SU-DHL-6 (cell line): Measurements from ENCODE around the gene USP16.

Experiments
- H2AFZ ChIP-seq: fragments of 200-600 bp; sonication (generic); 2 replicates; pipeline ENCODE4 v1.6.1; 2014; ENCODE audit warnings: low read depth, mild to moderate bottlenecking, moderate library complexity, mixed read lengths, antibody characterized with exemption, low read length; ENCODE audit not compliant: severe bottlenecking
- H3F3A ChIP-seq: fragments of 200-600 bp; shearing (Covaris generic); 2 replicates; pipeline ENCODE4 v1.6.0; 2016; ENCODE audit warnings: antibody characterized with exemption, mild to moderate bottlenecking; ENCODE audit not compliant: insufficient read depth
- H3K27ac ChIP-seq: fragments of 200-600 bp; sonication (generic); 2 replicates; pipeline ENCODE4 v1.5.1; 2016; ENCODE audit warnings: low read depth, mild to moderate bottlenecking, low read length, moderate library complexity, mixed read lengths
- H3K27me3 ChIP-seq: fragments of 200-600 bp; sonication (generic), shearing (Covaris generic); 2 replicates; pipeline ENCODE4 v1.6.0; 2014; ENCODE audit warnings: mild to moderate bottlenecking, low read length
- H3K36me3 ChIP-seq: fragments of 200-600 bp; sonication (generic); 2 replicates; pipeline ENCODE4 v1.6.1; 2014; ENCODE audit warnings: mild to moderate bottlenecking, low read length, mixed read lengths
- H3K4me2 ChIP-seq: fragments of 300-600, 200-600 bp; shearing (Covaris generic), sonication (generic); 2 replicates; pipeline ENCODE4 v1.6.0; 2014; ENCODE audit warnings: low read length, low read depth, mild to moderate bottlenecking; ENCODE audit not compliant: poor library complexity, severe bottlenecking
- H3K4me3 ChIP-seq: fragments of 200-600 bp; sonication (generic); 2 replicates; pipeline ENCODE4 v1.5.1; 2014; ENCODE audit warnings: antibody characterized with exemption, low read length, mild to moderate bottlenecking, mixed read lengths; ENCODE audit not compliant: insufficient read depth, poor library complexity, severe bottlenecking
- H3K79me2 ChIP-seq: fragments of 200-600 bp; sonication (generic); 2 replicates; pipeline ENCODE4 v1.6.1; 2014; ENCODE audit warnings: mild to moderate bottlenecking, low read length, moderate library complexity; ENCODE audit not compliant: insufficient read depth
- H3K9ac ChIP-seq: fragments of 200-600 bp; sonication (generic); 2 replicates; pipeline ENCODE4 v1.7.0; 2014; ENCODE audit warnings: mild to moderate bottlenecking, low read length
- H3K9me2 ChIP-seq: fragments of 200-600 bp; sonication (generic); replicated peaks from 2 replicates; pipeline ENCODE4 v1.6.1; 2014; ENCODE audit warnings: low read length; ENCODE audit not compliant: insufficient read depth
- H3K9me3 ChIP-seq: fragments of 200-600 bp; sonication (generic); 2 replicates; pipeline ENCODE4 v1.6.1; 2014; ENCODE audit warnings: low read length, mixed read lengths; ENCODE audit not compliant: insufficient read depth
- H4K20me1 ChIP-seq: fragments of 200-600 bp; sonication (generic); 2 replicates; pipeline ENCODE4 v1.6.1; 2014; ENCODE audit warnings: low read depth, mild to moderate bottlenecking, antibody characterized with exemption, low read length, moderate library complexity, mixed read lengths
- EZH2phosphoT487 ChIP-seq: fragments of 200-600 bp; sonication (generic), shearing (Covaris generic); conservative IDR thresholded peaks from 2 replicates; pipeline ENCODE4 v1.6.1; 2018; ENCODE audit warnings: mild to moderate bottlenecking, antibody characterized with exemption, low read length, moderate library complexity, mixed read lengths
- TF ChIP-seq, protein P1 (sequence below): fragments of 200-600 bp; sonication (generic); IDR thresholded peaks from one replicate; pipeline ENCODE4 v1.5.1; 2017; ENCODE audit warnings: antibody characterized with exemption, mild to moderate bottlenecking, low read length, moderate library complexity; ENCODE audit not compliant: insufficient read depth, poor library complexity, severe bottlenecking

USP16 gene

DNA sequence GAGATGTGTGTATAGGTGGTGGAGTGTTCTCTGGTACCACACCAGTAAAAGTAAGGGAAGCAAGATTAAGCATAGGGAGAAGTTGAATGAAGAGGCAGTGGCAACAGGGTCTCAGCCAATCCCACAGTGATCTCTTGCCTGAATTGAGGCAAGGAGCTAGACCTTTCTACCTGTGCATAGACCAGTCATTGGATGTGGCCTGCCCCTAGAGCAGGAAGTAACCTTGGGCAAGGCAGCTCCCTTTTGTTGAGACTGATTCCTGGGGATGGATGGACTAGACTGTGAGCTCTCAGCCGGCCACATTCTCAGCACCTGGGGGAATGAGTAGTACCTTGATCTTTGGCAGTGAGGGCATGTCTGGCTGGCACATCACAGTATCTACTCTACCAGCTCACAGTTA lies 6.4 kb downstream of the USP16 start:
- peaks cover 34% of the 10 kb centered on the region for H3K36me3 ChIP-seq
- H3K9me2 ChIP-seq = no peaks in the 10 kb centered on the region
- no peaks in the 10 kb centered on the region for H3K27me3 ChIP-seq
- 0 out of 2 replicates have a peak, but pooled peaks cover 4% of the 10 kb centered on the region for H3F3A ChIP-seq
- no peak overlapping the region for H3K4me2 ChIP-seq
- H3K79me2 ChIP-seq = peaks cover 43% of the 10 kb centered on the region
- no peak overlapping the region for H3K27ac ChIP-seq
- TF ChIP-seq, protein P1, sequence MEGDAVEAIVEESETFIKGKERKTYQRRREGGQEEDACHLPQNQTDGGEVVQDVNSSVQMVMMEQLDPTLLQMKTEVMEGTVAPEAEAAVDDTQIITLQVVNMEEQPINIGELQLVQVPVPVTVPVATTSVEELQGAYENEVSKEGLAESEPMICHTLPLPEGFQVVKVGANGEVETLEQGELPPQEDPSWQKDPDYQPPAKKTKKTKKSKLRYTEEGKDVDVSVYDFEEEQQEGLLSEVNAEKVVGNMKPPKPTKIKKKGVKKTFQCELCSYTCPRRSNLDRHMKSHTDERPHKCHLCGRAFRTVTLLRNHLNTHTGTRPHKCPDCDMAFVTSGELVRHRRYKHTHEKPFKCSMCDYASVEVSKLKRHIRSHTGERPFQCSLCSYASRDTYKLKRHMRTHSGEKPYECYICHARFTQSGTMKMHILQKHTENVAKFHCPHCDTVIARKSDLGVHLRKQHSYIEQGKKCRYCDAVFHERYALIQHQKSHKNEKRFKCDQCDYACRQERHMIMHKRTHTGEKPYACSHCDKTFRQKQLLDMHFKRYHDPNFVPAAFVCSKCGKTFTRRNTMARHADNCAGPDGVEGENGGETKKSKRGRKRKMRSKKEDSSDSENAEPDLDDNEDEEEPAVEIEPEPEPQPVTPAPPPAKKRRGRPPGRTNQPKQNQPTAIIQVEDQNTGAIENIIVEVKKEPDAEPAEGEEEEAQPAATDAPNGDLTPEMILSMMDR = no peak
- no peaks in the 10 kb centered on the region for H3K9me3 ChIP-seq
- no peak overlapping the region for H3K9ac ChIP-seq
- H4K20me1 ChIP-seq = peaks cover 7% of the 10 kb centered on the region; the same call in 1 of the 2 replicates
- H2AFZ ChIP-seq = no peak overlapping the region
- no peak overlapping the region for H3K4me3 ChIP-seq

DNA sequence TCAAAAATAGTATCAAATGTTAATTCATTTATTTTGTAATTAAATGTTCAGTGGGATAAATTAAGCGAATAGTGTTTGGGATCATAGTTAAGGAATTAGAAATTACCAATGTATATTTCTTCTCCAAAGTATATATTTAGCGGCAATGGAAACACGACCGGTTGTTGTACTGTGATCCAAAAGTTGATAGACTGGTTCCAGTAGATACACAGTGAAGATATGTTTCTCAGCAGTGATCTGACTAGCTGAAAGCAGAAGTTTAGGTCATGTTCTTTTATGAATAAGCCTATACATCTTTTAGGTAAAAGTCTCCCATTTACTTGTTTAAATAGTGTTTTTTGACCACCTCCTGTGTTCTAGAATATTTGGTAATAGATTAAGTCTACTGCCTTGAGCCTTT lies 8.8 kb downstream of the USP16 start:
- Histone ChIP-seq H3K27ac (no peak overlapping the region), H3K27me3 (no peaks in the 10 kb centered on the region), H3K36me3 (peaks cover 50% of the 10 kb centered on the region), H3F3A (no peaks in the 10 kb centered on the region), H3K9me2 (no peaks in the 10 kb centered on the region), H3K9me3 (no peaks in the 10 kb centered on the region), H3K4me3 (no peak overlapping the region), H4K20me1 (no peaks in the 10 kb centered on the region), H3K9ac (no peak overlapping the region), H2AFZ (no peak overlapping the region), H3K79me2 (peaks cover 20% of the 10 kb centered on the region), H3K4me2 (no peak overlapping the region)
- TF ChIP-seq, protein P1 = no peak
- TF ChIP-seq EZH2phosphoT487 = no peak

GRCh38 chr21:29033871-29034270 lies 9.4 kb downstream of the USP16 start:
- Histone ChIP-seq H4K20me1 (no peaks in the 10 kb centered on the region), H3K4me3 (no peak overlapping the region), H2AFZ (no peak overlapping the region), H3F3A (no peaks in the 10 kb centered on the region), H3K79me2 (peaks cover 14% of the 10 kb centered on the region), H3K9me2 (no peaks in the 10 kb centered on the region), H3K9ac (no peak overlapping the region), H3K4me2 (no peak overlapping the region), H3K9me3 (no peaks in the 10 kb centered on the region), H3K27ac (no peak overlapping the region), H3K36me3 (peaks cover 52% of the 10 kb centered on the region), H3K27me3 (no peaks in the 10 kb centered on the region)
- no peak for TF ChIP-seq EZH2phosphoT487
- TF ChIP-seq, protein P1 = no peak

- Histone ChIP-seq H3F3A (no peaks in the 10 kb centered on the region), H3K79me2 (peaks cover 13% of the 10 kb centered on the region; the same call in 1 of the 2 replicates), H3K27ac (no peak overlapping the region), H3K9ac (no peak overlapping the region), H3K4me3 (no peak overlapping the region), H3K27me3 (no peaks in the 10 kb centered on the region), H3K4me2 (no peak overlapping the region), H3K36me3 (peaks cover 58% of the 10 kb centered on the region), H3K9me2 (no peaks in the 10 kb centered on the region), H2AFZ (no peak overlapping the region), H3K9me3 (no peaks in the 10 kb centered on the region), H4K20me1 (no peaks in the 10 kb centered on the region)
- TF ChIP-seq, protein P1 = no peak
- no peak for TF ChIP-seq EZH2phosphoT487
These were observed 10.2 kb downstream of the USP16 start for GRCh38 chr21:29034678-29035077.
